ENCODE results near the gene ANKRD31.

ANKRD31 gene

GRCh38 chr5:75277463-75277862, 40.8 kb upstream of the ANKRD31 start:
- TF ChIP-seq, protein P1, sequence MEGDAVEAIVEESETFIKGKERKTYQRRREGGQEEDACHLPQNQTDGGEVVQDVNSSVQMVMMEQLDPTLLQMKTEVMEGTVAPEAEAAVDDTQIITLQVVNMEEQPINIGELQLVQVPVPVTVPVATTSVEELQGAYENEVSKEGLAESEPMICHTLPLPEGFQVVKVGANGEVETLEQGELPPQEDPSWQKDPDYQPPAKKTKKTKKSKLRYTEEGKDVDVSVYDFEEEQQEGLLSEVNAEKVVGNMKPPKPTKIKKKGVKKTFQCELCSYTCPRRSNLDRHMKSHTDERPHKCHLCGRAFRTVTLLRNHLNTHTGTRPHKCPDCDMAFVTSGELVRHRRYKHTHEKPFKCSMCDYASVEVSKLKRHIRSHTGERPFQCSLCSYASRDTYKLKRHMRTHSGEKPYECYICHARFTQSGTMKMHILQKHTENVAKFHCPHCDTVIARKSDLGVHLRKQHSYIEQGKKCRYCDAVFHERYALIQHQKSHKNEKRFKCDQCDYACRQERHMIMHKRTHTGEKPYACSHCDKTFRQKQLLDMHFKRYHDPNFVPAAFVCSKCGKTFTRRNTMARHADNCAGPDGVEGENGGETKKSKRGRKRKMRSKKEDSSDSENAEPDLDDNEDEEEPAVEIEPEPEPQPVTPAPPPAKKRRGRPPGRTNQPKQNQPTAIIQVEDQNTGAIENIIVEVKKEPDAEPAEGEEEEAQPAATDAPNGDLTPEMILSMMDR (conservative IDR thresholded peaks at IDR 0.05; ENCODE audit: low read length), result no peak
- TF ChIP-seq EZH2phosphoT487 (IDR thresholded peaks at IDR 0.05; ENCODE audit: borderline replicate concordance), result no peak

GRCh38 chr5:75275756-75276155, 39.1 kb upstream of the ANKRD31 start:
- H3K9me3 ChIP-seq (ENCODE audit: insufficient read depth, low read depth, low read length), result no peaks in the 10 kb centered on the region; the same call in 1 of the 2 replicates
- H3K9me2 ChIP-seq (replicated peaks; ENCODE audit: low read depth, low read length), result no peaks in the 10 kb centered on the region
- no peaks in the 10 kb centered on the region for H4K20me1 ChIP-seq (ENCODE audit: insufficient read depth, low read length, poor library complexity, severe bottlenecking)
- no peaks in the 10 kb centered on the region for H3K36me3 ChIP-seq (ENCODE audit: insufficient read depth, low read length)
- no peak overlapping the region for H3K9ac ChIP-seq (ENCODE audit: low read depth, low read length, poor library complexity, severe bottlenecking)
- no peaks in the 10 kb centered on the region for H3K79me2 ChIP-seq (ENCODE audit: insufficient read depth, low read length)
- H3K4me2 ChIP-seq (ENCODE audit: low read depth, low read length, poor library complexity, severe bottlenecking), result no peak overlapping the region
- H3K27me3 ChIP-seq (ENCODE audit: insufficient read depth, low read length, poor library complexity, severe bottlenecking), result no peaks in the 10 kb centered on the region
- H2AFZ ChIP-seq (ENCODE audit: low read length), result 0 out of 2 replicates have a peak overlapping the region, but pooled peaks have one; percentile 33
- H3K4me3 ChIP-seq (ENCODE audit: low read length, poor library complexity, severe bottlenecking), result no peak overlapping the region
- TF ChIP-seq EZH2phosphoT487 (IDR thresholded peaks at IDR 0.05; ENCODE audit: borderline replicate concordance), result no peak
- TF ChIP-seq, protein P1 (conservative IDR thresholded peaks at IDR 0.05; ENCODE audit: low read length), result no peak
- no peaks in the 10 kb centered on the region for H3F3A ChIP-seq (ENCODE audit: low read depth)
- H3K4me1 ChIP-seq (ENCODE audit: insufficient read depth, low read length, poor library complexity, severe bottlenecking), result peaks cover 10% of the 10 kb centered on the region

More at GRCh38 chr5:75277463-75277862, 40.8 kb upstream of the ANKRD31 start:
- no peak overlapping the region for H3K4me2 ChIP-seq (ENCODE audit: low read depth, low read length, poor library complexity, severe bottlenecking)
- H3K9me2 ChIP-seq (replicated peaks; ENCODE audit: low read depth, low read length), result no peaks in the 10 kb centered on the region
- no peaks in the 10 kb centered on the region for H4K20me1 ChIP-seq (ENCODE audit: insufficient read depth, low read length, poor library complexity, severe bottlenecking)
- H3K4me3 ChIP-seq (ENCODE audit: low read length, poor library complexity, severe bottlenecking), result no peak overlapping the region
- no peaks in the 10 kb centered on the region for H3K36me3 ChIP-seq (ENCODE audit: insufficient read depth, low read length)
- peaks cover 10% of the 10 kb centered on the region for H3K4me1 ChIP-seq (ENCODE audit: insufficient read depth, low read length, poor library complexity, severe bottlenecking)
- no peak overlapping the region for H3K9ac ChIP-seq (ENCODE audit: low read depth, low read length, poor library complexity, severe bottlenecking)
- no peaks in the 10 kb centered on the region for H3F3A ChIP-seq (ENCODE audit: low read depth)
- no peaks in the 10 kb centered on the region; the same call in 1 of the 2 replicates for H3K9me3 ChIP-seq (ENCODE audit: insufficient read depth, low read depth, low read length)
- no peak overlapping the region for H2AFZ ChIP-seq (ENCODE audit: low read length)
- H3K27me3 ChIP-seq (ENCODE audit: insufficient read depth, low read length, poor library complexity, severe bottlenecking), result no peaks in the 10 kb centered on the region
- H3K79me2 ChIP-seq (ENCODE audit: insufficient read depth, low read length), result no peaks in the 10 kb centered on the region

DNA sequence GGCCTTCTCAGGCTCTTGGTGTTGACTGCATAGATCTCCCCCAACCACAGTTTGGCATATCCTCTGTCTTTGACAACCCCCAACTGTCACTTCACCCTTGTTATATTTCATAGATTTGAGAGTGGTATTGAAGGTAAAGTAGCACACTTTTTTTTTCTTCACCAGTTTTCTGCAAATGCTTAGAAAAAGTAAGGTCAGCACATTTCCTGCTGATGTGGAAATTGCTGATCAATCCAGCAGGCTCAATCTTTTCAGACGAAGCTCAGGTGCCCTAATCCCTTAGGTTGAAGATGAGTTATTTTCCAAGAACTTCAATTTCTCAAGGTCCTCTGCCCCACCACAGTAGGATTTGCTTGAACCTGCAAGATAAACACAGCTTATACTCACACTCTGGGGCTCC, 38.5 kb upstream of the ANKRD31 start:
- no peak overlapping the region for H2AFZ ChIP-seq (ENCODE audit: low read length)
- H3K79me2 ChIP-seq (ENCODE audit: insufficient read depth, low read length), result no peaks in the 10 kb centered on the region
- no peaks in the 10 kb centered on the region for H4K20me1 ChIP-seq (ENCODE audit: insufficient read depth, low read length, poor library complexity, severe bottlenecking)
- H3K9me3 ChIP-seq (ENCODE audit: insufficient read depth, low read depth, low read length), result no peaks in the 10 kb centered on the region; the same call in 1 of the 2 replicates
- H3F3A ChIP-seq (ENCODE audit: low read depth), result no peaks in the 10 kb centered on the region
- H3K4me1 ChIP-seq (ENCODE audit: insufficient read depth, low read length, poor library complexity, severe bottlenecking), result peaks cover 10% of the 10 kb centered on the region
- no peaks in the 10 kb centered on the region for H3K27me3 ChIP-seq (ENCODE audit: insufficient read depth, low read length, poor library complexity, severe bottlenecking)
- H3K9ac ChIP-seq (ENCODE audit: low read depth, low read length, poor library complexity, severe bottlenecking), result no peak overlapping the region
- no peaks in the 10 kb centered on the region for H3K9me2 ChIP-seq (replicated peaks; ENCODE audit: low read depth, low read length)
- no peak overlapping the region for H3K4me3 ChIP-seq (ENCODE audit: low read length, poor library complexity, severe bottlenecking)
- H3K4me2 ChIP-seq (ENCODE audit: low read depth, low read length, poor library complexity, severe bottlenecking), result no peak overlapping the region
- no peak for TF ChIP-seq EZH2phosphoT487 (IDR thresholded peaks at IDR 0.05; ENCODE audit: borderline replicate concordance)
- TF ChIP-seq, protein P1 (conservative IDR thresholded peaks at IDR 0.05; ENCODE audit: low read length), result no peak
- no peaks in the 10 kb centered on the region for H3K36me3 ChIP-seq (ENCODE audit: insufficient read depth, low read length)
